ENCODE measurements around the gene ZFP14. TPM values are rescaled to one million over a fixed set of nuclear protein-coding genes. Genes with fewer than 3 reads are reported as not detected.
A peak's percentile ranks its signal among the peaks of the same experiment; 100 is the strongest.
"Not testable (repeated sequence)": the region's sequence is repeated elsewhere in the genome, so short reads cannot be mapped to it uniquely, and the experiment has no call there.

Gene ZFP14
- total RNA-seq, 1 experiment from 2014 or later, result 0.98 TPM

GRCh38 chr19:36331353-36332228 is 47.4 kb downstream of the ZFP14 start:
- peak; percentile 80 for DNase-seq (ENCODE audit: low read depth)

GRCh38 chr19:36330216-36330615 is 48.8 kb downstream of the ZFP14 start:
- no peak for DNase-seq (ENCODE audit: low read depth)

- not testable (repeated sequence) for DNase-seq (ENCODE audit: low read depth)
These were observed 49.5 kb downstream of the ZFP14 start for GRCh38 chr19:36329534-36329933.

GRCh38 chr19:36326649-36327048 is 52.4 kb downstream of the ZFP14 start:
- DNase-seq (ENCODE audit: low read depth), result not testable (repeated sequence)

GRCh38 chr19:36315164-36315563 is 63.8 kb downstream of the ZFP14 start:
- not testable (repeated sequence) for DNase-seq (ENCODE audit: low read depth)

GRCh38 chr19:36314053-36314452 is 64.9 kb downstream of the ZFP14 start:
- DNase-seq (ENCODE audit: low read depth), result not testable (repeated sequence)

GRCh38 chr19:36311098-36311760 is 67.8 kb downstream of the ZFP14 start:
- not testable (repeated sequence) for DNase-seq (ENCODE audit: low read depth)

GRCh38 chr19:36310416-36310990 is 68.5 kb downstream of the ZFP14 start:
- DNase-seq (ENCODE audit: low read depth), result not testable (repeated sequence)

GRCh38 chr19:36309759-36310158 is 69.2 kb downstream of the ZFP14 start:
- DNase-seq (ENCODE audit: low read depth), result not testable (repeated sequence)

GRCh38 chr19:36309309-36309708 is 69.7 kb downstream of the ZFP14 start:
- DNase-seq (ENCODE audit: low read depth), result not testable (repeated sequence)

GRCh38 chr19:36292317-36292716 is 86.7 kb downstream of the ZFP14 start:
- not testable (repeated sequence) for DNase-seq (ENCODE audit: low read depth)

Other genes starting within 250 kb of the ZFP14 start
- gene CAPNS1, start 239.1 kb downstream of the ZFP14 start, total RNA-seq (2014; rRNA removed; shearing (Covaris generic)), result 391 and 431 TPM in 2 replicates
- not detected in 2 replicates for gene COX7A1, start 226.8 kb downstream of the ZFP14 start, total RNA-seq (2014; rRNA removed; shearing (Covaris generic))
- gene ZNF565, start 164.5 kb downstream of the ZFP14 start, total RNA-seq (2014; rRNA removed; shearing (Covaris generic)), result 0.90 and 2.2 TPM in 2 replicates
- gene ZNF146, start 164.1 kb downstream of the ZFP14 start, total RNA-seq (2014; rRNA removed; shearing (Covaris generic)), result 78.2 and 94.5 TPM in 2 replicates
- gene ZFP82, start 39.4 kb upstream of the ZFP14 start, total RNA-seq (2014; rRNA removed; shearing (Covaris generic)), result 1.9 and 2.6 TPM in 2 replicates
- gene ZNF566, start 110.4 kb upstream of the ZFP14 start, total RNA-seq (2014; rRNA removed; shearing (Covaris generic)), result 3.7 and 5.1 TPM in 2 replicates
- 6.3 and 7.0 TPM in 2 replicates for gene ZNF260, start 149.1 kb upstream of the ZFP14 start, total RNA-seq (2014; rRNA removed; shearing (Covaris generic))
- gene ZNF529, start 194.1 kb upstream of the ZFP14 start, total RNA-seq (2014; rRNA removed; shearing (Covaris generic)), result 3.8 and 5.5 TPM in 2 replicates
- gene ZNF382, start 226.1 kb upstream of the ZFP14 start, total RNA-seq (2014; rRNA removed; shearing (Covaris generic)), result 0.03 TPM in 1 of 2 replicates, not detected in the other

Measured in HT1080 (cell line).